ENCODE data around the gene SEMA5B.

The SEMA5B gene

GRCh38 chr3:122986693-122987179 is 40.8 kb downstream of the SEMA5B start:
- Histone ChIP-seq H3K27ac (no peak overlapping the region), H3K27me3 (replicated peaks) (peaks cover 66% of the 10 kb centered on the region), H3K36me3 (replicated peaks) (no peaks in the 10 kb centered on the region), H3K4me3 (ENCODE audit: low read depth, low read length) (no peak overlapping the region)
- no peak for TF ChIP-seq CTCF (IDR thresholded peaks at IDR 0.05; ENCODE audit: low read depth, low read length, missing control alignments)
- DNase-seq: no peak
- in situ Hi-C loops (cut with HindIII; ENCODE audit: low pct_ligation_motif_present, low sequenced_read_pairs): no loop called here

GRCh38 chr3:122985539-122985938 is 42.0 kb downstream of the SEMA5B start:
- no peak overlapping the region for H3K4me3 ChIP-seq (ENCODE audit: low read depth, low read length)
- H3K27ac ChIP-seq: no peak overlapping the region
- in situ Hi-C loops (cut with HindIII; ENCODE audit: low pct_ligation_motif_present, low sequenced_read_pairs): no loop called here
- no peak for TF ChIP-seq CTCF (IDR thresholded peaks at IDR 0.05; ENCODE audit: low read depth, low read length, missing control alignments)
- H3K36me3 ChIP-seq (replicated peaks): no peaks in the 10 kb centered on the region
- peaks cover 59% of the 10 kb centered on the region for H3K27me3 ChIP-seq (replicated peaks)
- no peak for DNase-seq

- in situ Hi-C loops (cut with HindIII; ENCODE audit: low pct_ligation_motif_present, low sequenced_read_pairs): no loop called here
- peaks cover 52% of the 10 kb centered on the region for H3K27me3 ChIP-seq (replicated peaks)
Observed at GRCh38 chr3:122984650-122985049, 42.9 kb downstream of the SEMA5B start.

GRCh38 chr3:122984007-122984406 is 43.6 kb downstream of the SEMA5B start:
- no peak for TF ChIP-seq CTCF (IDR thresholded peaks at IDR 0.05; ENCODE audit: low read depth, low read length, missing control alignments)
- no peak overlapping the region for H3K27ac ChIP-seq
- no peak overlapping the region for H3K4me3 ChIP-seq (ENCODE audit: low read depth, low read length)
- no peaks in the 10 kb centered on the region for H3K36me3 ChIP-seq (replicated peaks)
- peaks cover 45% of the 10 kb centered on the region for H3K27me3 ChIP-seq (replicated peaks)
- in situ Hi-C loops (cut with HindIII; ENCODE audit: low pct_ligation_motif_present, low sequenced_read_pairs): no loop called here
- no peak for DNase-seq

More at GRCh38 chr3:122984650-122985049, 42.9 kb downstream of the SEMA5B start:
- Histone ChIP-seq H3K4me3 (ENCODE audit: low read depth, low read length) (no peak overlapping the region), H3K36me3 (replicated peaks) (no peaks in the 10 kb centered on the region), H3K27ac (no peak overlapping the region)
- DNase-seq: no peak
- TF ChIP-seq CTCF (IDR thresholded peaks at IDR 0.05; ENCODE audit: low read depth, low read length, missing control alignments): no peak

- Histone ChIP-seq H3K4me3 (ENCODE audit: low read depth, low read length) (no peak overlapping the region), H3K36me3 (replicated peaks) (no peaks in the 10 kb centered on the region), H3K27me3 (replicated peaks) (peaks cover 32% of the 10 kb centered on the region), H3K27ac (no peak overlapping the region)
- no peak for DNase-seq
- in situ Hi-C loops (cut with HindIII; ENCODE audit: low pct_ligation_motif_present, low sequenced_read_pairs): no loop called here
- TF ChIP-seq CTCF (IDR thresholded peaks at IDR 0.05; ENCODE audit: low read depth, low read length, missing control alignments): peak; percentile 10
Observed at GRCh38 chr3:122982216-122983185, 45.1 kb downstream of the SEMA5B start.

Data from brain microvascular endothelial cell (primary cell).